Measurements from ENCODE around the gene ARRB1.
"Not testable (repeated sequence)": the region's sequence is repeated elsewhere in the genome, so short reads cannot be mapped to it uniquely, and the experiment has no call there.

Gene ARRB1

DNA sequence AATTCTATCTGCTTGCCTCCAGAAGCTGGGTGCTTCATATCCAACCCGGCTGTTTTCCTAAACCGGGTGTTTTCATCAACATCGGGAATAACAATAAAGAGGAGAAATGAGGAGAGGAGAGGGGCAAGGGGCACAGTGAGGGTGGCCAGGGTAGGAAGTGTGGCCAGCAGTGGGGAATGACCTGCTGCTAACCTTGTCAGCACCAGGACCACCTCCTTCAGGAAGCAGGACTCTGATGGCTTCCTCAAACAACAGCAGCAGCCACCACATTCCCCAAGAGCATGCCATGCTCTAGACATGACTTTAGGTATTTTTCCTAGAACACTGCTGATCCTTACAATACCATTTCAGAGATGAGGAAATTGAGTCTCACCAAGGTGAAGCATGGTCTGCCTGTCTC lies 58.5 kb downstream of the ARRB1 start:
- DNase-seq = no peak

DNA sequence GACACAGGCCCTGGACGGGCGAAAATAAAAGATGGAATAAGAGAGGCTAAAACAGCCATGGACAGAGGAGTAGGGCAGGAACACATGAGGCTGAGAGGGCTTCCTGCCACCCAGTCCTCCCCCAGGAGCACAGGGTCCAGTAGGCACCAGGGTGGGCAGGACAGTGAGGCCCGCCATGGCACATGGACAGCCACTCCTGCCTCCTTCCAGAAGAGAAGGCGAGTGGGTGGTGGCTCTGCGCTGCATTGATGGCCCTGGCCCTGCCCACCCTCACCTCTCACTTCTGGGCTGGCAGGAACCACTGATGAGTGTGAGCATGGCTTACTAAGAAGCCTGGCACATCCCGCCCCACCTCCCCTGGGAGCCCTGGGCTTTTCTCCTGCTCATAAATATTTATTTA lies 59.7 kb downstream of the ARRB1 start:
- DNase-seq = no peak

DNA sequence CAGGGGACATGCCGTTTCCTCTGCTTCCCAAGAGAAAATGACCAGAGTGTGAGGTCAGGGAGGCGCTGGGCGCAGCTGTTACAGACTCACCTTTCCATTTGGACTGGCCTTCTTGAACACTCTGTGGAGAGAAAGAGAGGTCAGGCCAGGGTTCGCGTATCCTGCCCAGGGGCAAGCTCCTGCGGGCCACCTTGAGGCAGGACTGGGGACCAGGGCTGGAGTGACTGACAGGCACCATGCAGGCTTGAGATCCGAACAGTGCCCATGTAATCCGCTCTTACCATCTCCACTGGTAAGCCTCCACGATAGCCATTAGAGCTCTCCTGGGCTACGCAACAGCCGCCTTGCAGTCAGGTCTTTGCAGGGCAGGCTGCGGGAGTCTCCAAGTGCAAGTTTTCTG lies 61.5 kb downstream of the ARRB1 start:
- no peak for DNase-seq

DNA sequence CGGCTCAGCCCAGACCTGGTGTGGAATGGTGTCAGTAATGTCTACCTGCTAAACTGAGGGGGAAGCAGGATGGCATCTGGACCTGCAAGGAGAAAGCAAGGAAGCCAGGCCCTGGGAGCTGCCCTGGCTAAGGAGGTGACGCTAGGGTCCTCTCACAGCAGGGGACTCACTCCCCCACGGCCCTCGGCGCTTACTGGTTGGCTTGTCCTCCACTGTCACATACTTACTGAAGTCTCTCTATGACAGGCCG lies 62.0 kb downstream of the ARRB1 start:
- no peak for DNase-seq

DNA sequence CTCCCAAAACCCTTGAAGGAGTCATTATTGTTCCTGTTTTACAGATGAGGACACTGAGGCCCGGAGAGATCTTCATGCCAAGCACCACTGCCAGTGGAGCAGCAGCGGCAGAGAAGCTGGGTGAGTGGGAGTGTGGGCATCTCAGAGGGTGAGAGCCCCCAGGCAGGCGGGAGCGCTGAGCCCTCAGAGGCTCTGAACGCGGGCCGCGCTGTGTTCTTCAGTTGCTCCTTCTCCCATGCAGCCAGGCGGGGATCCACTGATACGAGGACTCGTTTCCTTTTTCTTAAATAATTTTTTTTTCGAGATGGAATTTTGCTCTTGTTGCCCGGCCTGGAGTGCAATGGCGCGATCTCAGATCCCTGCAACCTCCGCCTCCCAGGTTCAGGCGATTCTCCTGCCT lies 63.9 kb downstream of the ARRB1 start:
- no peak for DNase-seq

DNA sequence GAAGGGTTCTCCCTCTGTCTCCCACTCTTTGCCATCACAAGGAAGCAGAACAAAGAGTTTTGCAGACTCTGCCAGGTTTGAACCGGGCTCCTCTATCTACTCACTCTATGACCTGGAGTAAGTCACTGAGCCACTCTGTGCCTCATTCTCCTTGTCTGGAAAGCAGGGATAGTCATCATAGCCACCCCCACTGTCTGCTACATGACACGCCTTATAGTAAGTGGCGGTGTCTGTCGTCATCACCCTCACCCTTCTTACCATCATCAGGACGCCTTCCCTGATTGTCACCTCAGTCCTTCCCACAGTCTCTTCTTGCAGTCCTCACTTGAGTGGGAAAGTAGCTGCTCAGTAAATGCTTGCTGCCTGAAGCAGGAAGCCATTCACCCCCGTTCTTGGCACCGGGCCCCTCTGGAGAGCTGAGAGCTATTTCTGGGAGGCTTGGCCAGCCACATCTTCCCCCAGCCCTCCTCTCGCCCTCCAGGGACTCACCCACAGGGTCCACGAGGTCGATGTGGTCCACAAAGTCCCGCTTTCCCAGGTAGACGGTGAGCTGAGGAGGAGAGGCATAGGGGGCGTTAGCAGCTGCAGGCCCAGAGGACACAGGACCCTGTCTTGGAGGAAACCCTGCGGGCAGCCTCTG lies 64.5 kb downstream of the ARRB1 start:
- no peak for DNase-seq

DNA sequence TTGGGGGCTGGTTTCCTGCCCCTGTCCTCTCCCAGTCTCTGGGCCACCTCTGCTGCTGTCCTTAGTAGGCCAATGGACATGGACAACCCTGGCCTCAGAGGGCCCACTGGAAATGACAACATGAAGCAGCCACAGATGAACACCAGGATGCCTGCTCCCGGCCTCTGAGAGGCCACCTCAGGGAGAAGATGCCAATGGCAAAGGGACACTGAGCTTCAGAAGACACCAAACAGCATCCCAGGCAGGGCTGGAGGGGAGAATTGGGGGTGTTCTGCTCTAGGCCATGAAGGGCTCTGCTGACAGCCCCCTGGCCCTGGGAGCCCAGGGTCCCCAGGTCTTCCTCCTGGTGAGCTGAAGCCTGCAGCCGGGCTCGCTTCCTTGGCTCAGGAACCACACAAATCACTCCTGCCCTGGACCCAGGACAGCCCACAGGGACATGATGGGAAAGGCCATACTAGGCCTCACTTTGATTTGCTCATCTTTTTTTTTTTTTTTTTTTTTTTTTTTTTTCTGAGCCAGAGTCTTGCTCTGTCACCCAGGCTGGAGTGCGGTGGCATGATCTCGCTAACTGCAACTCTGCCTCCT lies 65.6 kb downstream of the ARRB1 start:
- DNase-seq = no peak

DNA sequence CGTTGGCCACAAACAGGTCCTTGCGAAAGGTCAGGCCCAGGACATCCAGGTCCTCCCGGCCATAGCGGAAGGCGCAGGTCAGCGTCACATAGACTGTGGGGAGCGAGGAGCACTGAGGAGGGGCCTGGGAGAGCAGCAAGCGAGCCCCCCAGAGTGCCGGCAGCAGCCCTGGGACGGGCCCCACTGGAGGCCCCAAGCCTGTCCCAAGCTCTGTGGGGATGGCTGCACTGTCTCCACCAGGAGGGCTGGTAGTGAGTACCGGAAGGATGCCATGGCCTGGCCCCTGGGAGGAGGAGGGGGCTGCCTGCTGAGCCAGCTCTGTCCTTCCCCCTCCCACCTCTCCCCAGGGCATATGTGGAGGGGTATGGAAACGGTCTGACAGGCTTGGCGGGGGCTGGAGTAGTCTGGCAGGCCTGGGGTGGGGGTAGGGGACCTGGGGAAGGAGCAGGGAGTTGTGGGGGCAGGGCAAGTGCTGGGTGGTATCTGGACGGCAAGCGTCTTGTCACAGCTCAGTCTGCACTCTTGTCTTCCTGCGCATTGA lies 68.0 kb downstream of the ARRB1 start:
- DNase-seq = no peak

DNA sequence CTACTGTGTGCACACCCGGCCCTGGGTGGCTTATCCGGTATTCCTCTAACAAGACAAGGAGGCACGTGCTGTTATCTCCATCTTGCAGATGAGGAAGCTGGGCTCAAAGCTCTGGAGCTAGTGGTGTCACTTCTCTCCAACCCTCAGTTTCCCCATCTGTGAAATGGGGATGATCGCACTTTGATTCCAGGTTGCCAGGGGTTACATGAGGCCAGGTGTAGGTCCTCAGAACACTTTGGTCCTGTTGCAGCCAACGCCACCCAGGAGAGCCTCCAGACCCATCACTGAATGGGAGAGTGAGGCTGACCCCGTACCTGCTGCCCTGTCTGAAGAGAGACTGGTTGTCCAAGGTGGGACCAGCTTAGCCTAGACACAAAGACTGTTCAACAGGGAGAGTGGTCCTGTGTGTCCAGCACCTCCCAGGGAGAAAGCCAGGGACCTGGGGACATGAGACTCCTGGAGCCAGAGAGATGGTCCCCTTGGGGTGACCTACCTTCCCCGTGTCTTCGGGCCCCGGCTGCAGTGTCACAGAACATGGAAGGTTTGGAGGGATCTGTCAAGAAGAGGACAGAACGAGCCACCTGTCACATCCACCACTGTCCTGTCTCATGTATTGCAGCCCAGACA lies 69.9 kb downstream of the ARRB1 start:
- no peak for DNase-seq

DNA sequence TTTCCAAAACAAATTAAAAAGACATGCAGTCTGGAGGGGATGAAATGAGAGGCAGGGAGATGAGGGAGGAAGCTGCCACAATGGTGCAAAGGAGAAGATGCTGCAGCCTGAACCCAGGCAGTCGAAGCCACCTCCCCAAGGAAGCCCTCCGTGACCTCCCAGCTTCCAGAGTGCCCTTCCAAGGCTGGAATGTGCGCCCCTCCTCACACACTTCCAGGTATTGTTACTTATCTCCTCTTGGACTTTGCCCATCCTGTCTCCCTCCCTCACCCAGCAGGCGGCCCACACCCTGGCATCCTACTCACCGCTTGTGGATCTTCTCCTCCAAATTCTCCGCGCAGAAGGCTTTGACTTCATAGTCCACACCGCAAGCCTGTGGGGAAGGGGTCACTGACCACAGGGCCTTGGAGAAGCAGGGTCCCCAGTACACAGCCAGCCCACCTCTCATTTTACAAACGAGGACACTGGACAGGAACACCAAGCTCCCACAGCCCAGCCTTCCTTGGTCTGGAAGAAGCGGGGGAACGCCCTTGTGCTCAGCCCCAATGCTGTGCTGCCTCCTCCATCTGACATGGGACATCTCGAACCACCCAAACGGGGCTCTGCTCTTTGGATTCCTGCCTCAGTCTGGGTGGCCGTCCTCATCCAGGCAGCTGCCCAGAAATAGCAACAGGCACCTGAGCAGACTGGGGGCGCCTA lies 70.5 kb downstream of the ARRB1 start:
- DNase-seq = no peak

DNA sequence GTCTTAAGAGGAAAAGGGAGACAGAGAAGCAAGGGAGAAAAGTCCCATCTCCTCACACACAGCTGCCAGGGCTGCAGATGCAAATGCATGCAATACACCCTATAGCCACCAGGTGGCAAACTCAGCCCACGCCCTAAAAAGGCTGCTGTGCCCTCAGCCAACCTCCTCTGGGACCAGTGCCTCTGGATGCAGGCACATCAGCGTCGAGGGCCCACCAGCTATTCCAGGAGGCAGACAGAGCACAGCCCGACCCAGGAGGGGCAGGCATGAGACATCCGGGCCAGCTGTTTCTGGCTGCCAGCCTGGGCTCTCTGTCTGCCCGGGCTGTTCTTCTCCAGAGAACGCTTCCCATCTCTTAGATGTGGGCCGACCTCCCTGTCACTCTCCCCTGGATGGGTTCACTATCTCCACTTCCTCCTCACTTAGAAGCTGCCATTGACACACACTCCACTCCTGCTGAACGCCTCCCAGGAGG lies 71.2 kb downstream of the ARRB1 start:
- no peak for DNase-seq

DNA sequence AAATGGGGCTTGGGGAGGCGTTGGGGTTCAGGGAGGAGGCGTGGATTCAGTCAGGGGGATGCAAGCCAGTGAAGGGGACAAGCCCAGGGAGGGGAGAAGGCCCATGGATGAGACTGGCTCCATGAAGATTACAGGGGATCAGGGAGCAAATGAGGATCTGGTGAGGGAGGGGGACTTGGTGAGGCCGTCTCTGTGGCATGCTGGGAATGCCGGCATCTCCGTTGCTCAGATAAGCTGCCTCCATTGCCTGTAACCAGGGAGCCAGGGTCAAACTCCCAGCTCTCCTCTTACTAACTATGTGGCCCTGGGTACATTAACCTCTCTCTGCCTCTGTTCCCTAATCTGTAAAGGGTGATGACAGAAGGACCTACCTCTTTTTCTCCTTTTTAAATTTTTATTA lies 72.2 kb downstream of the ARRB1 start:
- DNase-seq = no peak

DNA sequence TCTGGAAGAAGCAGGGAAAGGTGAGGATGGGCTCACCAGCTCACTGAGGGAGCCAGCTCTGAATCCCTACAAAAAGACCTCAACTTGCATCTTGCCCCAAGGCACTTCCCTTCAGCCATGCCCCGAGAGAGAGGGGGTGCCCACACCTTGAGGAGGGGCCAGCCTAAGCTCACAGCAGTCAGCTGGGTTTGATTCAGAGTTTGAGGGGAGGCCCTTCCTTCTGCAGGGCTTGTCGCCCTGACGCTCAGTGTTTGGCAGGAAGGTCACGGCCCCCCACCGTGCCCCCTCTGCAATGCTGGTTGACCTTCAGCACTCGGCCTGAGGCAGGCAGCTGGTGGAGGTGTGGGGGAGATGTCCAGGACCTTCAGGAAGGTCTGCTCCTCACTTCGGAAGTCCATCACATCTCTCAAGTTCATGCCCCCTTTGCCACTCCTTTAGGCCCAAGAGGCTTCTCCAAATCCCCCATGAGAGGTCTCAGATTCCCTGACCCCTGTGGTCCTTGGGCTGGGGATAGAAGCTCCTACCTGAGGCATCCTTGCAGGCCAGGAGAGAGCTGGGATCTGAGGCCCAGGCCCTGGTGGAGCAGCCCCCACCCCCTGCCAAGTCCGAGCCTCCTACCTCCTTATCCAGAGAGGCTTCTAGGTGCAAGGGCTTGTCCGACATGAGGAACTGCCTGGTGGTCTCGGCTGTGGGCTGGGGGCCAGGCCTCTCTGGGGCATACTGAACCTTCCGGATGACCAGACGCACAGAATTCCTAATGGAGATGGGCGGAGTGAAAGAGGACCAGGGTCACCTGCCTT lies 73.3 kb downstream of the ARRB1 start:
- DNase-seq = no peak

DNA sequence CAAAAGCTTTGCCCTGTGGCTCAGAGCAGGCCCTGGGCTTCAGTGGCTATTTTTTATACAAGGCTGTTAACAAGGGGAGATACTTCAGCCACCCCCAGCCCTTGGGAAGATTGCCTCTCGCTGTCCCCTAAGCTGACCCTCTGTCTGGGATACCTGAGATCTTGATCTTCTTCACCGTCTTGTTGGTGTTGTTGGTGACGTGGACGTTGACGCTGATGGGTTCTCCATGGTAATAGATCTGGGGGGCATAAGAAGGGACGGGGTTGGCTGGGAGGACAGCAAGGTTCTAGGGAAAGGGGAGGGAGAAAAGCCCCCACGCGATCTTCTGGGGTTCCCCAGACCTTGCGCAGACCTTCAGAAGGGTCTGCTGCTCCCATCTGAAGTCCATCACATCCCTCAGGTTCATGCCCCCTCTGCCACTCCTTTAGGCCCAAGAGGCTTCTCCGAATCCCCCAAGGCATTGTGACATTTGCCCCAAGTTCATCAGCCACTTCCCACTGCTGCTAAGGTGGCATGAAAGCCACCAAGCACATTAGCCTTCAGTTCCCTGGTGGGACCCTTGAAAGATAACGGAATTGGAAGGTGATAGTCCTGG lies 74.2 kb downstream of the ARRB1 start:
- no peak for DNase-seq

DNA sequence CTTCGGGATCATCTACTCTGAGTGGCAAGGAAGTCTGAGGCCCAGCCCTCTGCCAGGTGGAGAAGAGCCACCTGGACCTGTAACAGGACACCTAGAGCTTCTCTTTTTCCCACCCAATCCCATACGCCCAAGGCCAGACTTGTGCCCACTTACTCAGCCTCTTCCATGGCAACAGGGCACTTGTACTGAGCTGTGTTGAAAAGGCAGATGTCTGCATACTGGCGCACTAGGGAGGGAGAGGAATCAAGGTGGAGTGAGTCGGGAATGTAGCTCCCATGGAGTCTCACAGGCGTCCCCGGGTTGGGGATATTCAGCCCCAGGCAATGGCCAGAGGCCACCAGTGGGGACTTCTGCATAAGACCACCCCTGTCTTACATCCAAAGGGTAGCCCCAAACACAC lies 74.8 kb downstream of the ARRB1 start:
- no peak for DNase-seq

DNA sequence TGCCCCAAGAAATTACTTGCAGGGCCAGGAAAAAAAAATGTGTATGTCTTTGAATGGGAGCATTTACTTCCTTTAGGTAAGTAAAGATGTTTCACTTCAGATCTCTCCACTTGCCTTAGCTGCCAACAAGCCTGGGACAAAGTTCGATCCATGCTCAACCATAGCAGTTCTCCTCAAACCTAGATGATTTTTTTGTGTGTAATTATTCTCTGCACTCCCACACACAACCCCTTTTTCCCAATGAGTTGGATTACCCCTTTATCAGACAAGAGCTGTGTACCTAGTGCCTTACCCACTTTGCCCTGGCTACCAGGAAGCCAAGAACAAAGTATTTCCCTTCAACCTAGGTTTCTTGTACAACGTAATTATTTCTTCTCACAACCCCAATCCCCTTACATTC lies 75.3 kb downstream of the ARRB1 start:
- DNase-seq = no peak

DNA sequence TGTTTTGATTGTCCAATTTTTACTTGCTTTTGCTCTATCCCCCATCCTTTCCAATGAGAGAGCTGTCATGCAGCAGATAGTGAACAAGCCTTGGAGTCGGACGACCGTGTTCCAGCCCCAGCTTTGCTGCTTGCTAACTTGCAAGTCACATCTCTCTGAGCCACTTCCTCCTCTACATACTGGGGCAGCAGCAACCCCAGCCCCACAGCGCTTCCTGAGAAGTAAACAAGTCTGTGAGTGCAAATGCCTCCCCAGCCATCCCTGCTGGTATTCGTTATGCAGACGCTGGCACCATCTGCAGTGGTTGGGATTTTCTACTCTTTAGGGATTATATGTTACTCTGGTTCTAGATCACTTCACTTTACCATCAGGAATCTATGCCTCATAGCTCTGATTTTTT lies 75.9 kb downstream of the ARRB1 start:
- DNase-seq = no peak

DNA sequence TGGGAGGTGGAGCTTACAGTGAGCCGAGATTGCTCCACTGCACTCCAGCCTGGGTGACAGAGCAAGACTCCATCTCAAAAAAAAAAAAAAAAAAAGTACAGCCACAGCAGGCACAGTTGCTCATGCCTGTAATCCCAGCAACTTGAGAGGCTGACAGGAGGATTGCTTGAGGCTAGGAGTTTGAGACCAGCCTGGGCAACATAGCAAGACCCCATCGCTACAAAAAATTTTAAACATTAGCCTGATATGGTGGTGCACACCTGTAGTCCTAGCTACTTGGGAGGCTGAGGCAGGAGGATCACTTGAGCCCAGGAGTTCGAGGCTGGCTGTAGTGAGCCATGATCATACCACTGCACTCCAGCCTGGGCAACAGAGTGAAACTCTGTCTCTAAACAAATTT lies 76.7 kb downstream of the ARRB1 start:
- not testable (repeated sequence) for DNase-seq

DNA sequence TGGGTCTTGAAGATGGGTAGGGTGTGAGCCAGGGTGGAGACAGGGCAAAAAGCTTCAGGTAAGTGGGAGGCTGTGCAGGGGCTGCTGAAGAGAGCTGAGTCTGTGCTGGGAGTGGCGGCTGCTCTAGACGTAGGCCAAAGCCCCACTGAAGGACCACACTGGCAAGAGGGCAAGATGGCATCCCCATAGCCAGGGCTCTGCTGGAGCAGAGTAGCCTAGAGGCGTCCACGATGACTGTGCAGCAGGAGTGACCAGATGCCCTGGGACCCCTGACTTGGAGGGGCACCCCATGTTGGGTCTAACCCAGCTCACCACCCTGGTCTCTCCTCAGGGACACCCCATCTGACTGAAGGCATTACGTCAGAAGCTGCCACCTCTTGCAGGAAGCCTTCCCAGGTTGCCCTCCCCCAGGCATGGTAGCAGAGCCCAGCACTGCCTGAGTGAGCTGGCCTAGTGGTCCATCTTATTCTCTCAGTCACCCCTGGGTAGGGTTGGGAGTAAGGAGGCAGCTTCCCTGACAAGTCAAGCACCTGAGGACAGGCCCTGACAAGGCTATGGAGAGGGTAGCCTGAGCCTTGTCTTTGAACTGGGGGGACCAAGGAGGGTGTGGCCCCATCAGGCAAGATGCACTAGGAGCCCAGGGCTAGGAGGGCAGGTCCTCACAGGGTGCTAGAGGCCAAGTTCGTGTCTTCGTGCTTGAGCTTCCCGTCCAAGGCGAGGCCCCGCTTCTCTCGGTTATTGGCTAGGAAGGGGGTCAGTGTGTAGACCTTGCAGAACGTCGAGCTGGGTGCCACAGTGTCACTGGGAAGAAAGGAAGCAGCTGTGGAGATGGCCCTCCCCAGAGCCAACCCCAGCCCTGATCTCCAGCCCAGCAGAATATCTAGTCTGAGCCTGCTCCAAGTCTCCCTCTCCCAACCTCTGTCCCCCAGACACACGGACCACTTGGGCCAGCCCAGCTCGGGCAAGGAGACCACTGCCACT lies 77.8 kb downstream of the ARRB1 start:
- no peak for DNase-seq

DNA sequence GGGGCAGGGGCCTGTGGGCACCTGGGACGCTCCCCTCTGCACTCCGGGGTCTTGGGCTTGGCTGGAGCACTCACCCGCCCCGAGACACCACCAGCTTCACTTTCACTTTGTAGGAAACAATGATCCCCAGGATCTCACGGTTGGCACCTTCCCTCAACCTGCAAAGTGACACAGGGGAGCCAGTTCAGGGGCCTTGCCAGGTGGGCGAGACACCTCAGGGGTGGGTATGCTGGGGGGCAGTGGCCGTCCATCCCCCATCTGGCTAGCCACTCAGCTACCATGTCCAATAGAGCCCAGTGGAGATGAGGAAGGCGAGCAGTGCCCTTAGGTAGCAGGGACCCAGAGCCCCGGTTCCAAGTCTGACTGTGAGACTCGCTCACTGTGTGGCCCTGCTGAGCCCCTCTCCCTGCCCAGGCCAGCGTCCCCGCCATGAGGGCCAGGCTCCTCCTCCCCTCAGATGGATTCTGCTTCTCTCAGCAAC lies 78.6 kb downstream of the ARRB1 start:
- DNase-seq = no peak

DNA sequence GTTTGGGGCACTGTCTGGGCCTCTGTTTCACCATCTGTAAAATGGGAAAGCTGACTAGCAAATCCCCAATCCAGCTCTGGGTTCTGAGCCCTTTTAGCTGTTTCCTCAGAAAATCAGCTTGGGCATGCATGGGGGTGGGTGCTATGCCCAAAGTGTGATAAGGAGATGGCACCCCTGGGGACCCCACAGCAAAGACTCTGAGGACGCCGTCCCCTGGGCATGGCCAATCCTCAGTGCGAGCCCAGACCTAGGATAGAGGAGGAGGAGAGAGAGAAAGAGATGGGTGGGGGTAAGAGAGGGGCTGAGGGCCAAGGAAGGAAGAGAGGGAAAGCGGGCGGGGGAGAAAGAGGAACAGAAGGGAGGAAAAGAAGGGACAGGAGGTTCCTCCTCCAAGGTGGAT lies 79.1 kb downstream of the ARRB1 start:
- no peak for DNase-seq
